ENCODE data around the gene ITGA7.

ITGA7 gene, protein sequence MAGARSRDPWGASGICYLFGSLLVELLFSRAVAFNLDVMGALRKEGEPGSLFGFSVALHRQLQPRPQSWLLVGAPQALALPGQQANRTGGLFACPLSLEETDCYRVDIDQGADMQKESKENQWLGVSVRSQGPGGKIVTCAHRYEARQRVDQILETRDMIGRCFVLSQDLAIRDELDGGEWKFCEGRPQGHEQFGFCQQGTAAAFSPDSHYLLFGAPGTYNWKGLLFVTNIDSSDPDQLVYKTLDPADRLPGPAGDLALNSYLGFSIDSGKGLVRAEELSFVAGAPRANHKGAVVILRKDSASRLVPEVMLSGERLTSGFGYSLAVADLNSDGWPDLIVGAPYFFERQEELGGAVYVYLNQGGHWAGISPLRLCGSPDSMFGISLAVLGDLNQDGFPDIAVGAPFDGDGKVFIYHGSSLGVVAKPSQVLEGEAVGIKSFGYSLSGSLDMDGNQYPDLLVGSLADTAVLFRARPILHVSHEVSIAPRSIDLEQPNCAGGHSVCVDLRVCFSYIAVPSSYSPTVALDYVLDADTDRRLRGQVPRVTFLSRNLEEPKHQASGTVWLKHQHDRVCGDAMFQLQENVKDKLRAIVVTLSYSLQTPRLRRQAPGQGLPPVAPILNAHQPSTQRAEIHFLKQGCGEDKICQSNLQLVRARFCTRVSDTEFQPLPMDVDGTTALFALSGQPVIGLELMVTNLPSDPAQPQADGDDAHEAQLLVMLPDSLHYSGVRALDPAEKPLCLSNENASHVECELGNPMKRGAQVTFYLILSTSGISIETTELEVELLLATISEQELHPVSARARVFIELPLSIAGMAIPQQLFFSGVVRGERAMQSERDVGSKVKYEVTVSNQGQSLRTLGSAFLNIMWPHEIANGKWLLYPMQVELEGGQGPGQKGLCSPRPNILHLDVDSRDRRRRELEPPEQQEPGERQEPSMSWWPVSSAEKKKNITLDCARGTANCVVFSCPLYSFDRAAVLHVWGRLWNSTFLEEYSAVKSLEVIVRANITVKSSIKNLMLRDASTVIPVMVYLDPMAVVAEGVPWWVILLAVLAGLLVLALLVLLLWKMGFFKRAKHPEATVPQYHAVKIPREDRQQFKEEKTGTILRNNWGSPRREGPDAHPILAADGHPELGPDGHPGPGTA

DNA sequence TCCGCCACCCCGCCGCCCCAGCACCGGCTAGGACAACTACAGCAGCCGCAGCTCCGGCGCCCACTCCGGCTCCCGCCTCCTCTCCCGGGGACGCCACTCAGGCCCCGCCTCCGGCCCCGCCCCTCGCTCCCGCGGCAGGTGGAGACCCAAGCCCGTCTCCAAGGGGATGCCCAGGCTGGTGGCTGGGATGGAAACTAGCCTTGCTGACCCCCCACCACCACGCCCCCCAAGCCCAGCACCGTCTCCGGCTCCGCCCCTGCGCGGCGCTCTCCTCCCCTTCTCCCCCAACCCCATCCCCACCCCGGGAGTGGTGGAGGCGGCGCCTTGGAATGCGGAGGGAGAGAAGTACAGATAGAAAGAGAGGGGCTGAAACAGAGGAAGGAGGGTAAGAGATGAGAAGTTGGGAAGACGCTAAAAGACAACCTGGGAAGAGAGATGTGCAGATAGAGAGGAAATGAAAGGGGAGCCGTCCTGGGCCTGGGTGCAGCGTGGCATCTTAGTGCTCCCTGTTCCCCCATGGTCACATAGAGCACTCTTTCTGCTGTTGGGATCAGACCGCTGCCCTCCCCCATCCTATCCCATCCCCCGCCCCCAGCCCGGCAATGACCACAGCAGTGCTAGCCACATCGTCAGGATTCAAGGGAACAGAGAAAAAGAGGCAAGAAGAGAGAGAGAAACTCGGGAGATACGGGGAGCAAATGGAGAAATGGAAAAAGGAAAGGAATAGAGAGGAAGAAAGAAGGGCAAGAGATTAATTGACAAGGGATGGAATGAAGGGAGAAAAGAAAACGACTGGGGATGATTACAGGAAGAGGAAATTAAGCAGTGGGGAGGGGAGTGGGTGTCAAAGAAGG lies at the start of gene ITGA7:
Gene ITGA7, minus strand, starts transcription at position 64 of the 854 bp plus-strand sequence. CDS start 222 bp downstream, outside the sequence.
- peak; percentile 37 for DNase-seq (ENCODE audit: low spot score)

DNA sequence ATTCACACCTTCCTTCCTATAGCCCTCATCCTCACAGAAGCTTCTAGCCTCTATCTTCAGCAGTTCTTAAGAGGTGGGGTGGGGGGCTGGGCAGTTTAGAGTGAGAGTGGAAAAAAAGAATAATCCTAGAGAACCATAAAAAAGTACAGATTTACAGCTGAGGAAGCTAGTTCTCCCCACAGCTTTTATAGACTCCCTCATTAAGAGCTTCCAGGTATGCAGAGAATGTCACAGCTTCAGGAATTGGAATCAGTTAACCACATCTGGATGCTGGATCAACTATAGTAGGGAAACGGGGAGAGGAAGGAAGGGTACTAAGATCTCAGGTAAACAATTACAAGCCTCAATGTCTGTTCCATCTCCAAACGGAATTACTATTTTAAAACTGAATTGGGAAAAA lies 47.5 kb upstream of the ITGA7 start:
- no peak for DNase-seq (ENCODE audit: low spot score)

DNA sequence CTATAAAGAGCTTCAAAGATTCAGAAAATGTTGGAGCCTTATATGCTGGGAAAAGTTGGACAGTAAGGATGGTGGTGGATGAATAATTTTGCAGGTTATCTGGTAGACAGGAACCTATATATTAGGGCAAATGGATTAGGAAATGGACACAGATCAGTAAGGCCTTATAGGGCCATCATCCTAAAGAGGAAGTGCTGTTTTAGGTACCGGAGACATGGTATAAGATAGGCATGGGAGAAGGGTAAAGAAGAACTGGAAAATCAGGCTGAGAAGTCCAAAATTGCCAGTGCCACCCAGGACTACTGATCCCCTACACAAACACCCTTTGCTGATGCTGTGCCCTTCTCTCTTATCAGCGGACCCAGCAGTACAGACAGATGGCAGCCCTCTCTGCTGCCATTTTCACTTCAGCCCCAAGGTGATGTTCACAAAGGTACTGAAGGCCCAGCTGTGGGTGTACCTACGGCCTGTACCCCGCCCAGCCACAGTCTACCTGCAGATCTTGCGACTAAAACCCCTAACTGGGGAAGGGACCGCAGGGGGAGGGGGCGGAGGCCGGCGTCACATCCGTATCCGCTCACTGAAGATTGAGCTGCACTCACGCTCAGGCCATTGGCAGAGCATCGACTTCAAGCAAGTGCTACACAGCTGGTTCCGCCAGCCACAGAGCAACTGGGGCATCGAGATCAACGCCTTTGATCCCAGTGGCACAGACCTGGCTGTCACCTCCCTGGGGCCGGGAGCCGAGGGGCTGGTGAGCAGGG lies 40.7 kb upstream of the ITGA7 start:
- no peak for DNase-seq (ENCODE audit: low spot score)

DNA sequence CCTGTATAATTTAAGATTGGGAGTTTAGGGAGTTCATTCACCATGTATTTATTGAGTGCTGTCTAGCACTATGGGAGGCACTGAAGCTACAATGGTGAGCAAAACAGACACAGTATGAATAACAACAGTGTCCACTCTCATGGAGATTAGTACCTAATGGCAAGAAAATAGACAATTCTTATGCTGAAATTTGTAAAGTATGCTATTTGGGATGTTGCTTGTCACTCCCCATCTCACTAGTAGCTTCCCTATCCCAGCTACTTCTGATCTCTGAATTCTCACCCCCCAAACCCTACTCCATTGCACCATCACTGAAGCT lies 39.2 kb upstream of the ITGA7 start:
- no peak for DNase-seq (ENCODE audit: low spot score)

DNA sequence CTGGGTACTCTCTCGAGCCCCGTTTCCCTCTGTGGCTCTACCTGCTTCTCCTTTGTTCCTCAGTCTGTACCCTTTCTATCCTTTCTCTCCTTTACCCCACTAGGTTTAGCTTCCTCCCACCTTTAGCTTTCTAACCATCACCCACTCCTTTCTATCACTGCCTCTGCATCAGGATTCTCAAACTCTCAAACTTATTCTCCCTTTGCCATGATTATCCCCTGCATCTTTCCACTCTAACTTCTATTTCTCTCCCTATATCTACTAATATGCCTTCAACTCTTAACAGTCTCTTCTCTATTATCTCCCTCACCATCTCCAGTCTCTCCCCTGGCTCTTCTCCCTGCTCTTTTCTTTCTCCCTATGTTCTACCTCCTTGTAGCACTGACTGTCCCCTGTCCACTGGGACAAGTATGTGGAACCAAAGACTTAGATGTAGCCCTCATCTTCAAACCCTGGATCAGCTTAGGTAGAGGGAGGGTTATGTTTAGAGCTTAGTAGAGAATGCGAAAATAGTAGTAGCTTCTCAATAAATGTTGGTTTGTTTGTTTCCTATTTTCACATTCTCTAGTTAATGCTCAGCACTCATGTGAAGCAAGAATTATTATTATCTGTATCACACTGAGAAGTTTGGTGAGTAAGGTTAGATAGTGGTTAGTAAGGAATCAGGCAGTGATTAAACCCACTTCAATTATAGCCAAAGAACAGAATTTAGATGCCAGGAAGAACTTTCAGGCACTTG lies 38.6 kb upstream of the ITGA7 start:
- no peak for DNase-seq (ENCODE audit: low spot score)

DNA sequence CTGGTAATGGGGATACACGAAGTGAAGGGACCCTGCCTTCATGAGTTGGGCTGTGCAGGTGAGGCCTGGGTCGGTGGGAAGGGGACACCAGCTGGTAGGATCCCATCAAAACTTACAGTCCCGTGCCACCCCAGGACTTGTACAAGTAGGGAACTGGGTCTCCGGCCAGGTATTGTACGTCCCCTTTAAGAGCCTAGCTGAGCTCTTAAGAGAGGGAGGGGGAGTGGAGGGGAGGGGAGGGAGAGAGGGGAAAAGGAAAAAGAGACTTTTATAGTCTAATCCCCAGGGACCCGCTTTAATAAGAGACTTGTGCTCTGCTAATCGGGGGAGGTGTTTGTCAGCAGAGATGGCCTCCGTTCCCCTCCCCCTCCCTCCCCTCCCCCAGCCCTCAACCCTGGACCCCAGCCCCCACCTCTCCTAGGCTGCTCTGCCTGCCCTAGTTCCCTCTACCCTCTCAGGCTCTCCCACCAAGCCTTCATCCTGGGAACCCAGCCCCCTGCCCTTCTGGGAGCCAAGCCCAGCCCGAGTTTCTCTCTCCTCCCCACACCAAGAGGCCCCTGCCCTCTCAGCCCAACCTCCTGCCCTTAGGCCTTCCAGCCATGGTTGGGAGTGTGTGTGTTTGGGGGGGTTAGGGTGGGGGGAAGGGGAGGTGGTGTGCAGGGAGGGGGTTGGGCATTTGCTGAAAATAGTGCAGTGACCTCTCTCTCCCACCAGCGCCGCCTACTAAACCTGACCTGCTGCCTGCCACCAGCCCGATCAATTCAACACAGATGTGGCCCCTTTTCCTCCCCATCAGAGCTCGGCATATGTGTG lies 37.9 kb upstream of the ITGA7 start:
- no peak for DNase-seq (ENCODE audit: low spot score)

DNA sequence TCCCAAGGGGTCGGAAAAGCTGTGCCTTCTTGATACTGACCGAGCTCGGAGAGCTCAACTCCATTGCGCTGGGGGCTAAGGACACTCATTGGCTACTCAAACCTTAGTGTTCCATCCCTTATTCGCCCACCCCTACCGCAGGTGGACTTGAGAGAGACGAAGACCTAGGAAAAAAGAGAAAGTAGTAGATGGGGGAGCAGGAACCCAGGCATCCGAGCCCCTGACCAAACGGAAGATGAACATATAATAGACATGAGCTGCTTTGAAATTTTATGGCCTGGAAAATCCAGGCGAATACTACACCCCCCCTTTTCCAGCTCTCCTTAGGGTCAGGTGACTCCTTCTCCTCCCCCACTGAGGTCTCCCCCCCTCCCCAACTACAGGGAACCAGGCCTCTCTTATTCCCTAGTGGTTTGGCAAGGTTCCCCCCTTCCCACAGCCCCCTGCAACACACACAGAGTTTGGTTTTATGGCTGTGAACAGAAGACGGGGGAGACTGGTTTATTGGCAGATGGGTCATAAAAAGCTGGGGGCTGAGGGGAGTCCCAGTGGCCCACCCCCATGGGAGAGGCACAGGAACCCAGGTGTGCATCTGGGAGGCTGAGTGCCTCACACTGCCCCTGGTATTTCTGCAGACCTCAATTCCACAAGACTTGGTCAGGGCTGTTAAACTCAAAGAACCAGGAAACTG lies 36.8 kb upstream of the ITGA7 start:
- no peak for DNase-seq (ENCODE audit: low spot score)

DNA sequence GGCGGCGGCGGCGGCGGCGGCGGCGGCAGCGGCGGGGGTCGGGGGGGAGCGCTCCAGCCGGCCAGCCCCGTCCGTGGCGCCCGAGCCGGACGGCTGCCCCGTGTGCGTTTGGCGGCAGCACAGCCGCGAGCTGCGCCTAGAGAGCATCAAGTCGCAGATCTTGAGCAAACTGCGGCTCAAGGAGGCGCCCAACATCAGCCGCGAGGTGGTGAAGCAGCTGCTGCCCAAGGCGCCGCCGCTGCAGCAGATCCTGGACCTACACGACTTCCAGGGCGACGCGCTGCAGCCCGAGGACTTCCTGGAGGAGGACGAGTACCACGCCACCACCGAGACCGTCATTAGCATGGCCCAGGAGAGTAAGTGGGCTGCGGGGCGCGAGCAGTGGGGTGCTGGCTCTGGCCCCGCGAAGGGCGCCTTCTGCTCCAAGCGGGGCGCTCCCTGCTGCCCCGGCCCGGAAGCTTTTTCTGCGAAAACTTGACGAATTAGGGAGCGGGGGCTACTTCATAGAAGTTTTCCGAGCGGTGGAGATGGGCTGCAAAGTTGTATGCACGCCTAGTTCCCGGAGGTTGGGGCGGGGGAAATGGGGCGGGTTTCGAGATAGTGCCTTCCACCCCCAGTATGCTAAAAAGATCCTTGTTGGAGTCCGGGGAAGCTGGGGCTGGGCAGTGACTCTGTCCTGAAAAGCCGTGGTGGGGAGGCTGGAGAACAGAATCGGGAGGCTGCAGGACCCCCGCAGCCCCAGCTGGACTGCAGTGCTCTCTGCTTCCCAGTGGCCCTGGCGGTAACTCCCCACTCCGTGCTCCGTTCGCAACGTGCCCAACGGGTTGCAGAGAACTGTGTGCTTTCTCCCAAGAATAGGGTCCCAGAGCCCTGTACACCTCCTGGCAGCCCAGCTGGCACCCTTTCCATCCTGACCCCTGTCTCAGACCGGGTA lies 36.0 kb upstream of the ITGA7 start:
- peak; percentile 45 for DNase-seq (ENCODE audit: low spot score)

DNA sequence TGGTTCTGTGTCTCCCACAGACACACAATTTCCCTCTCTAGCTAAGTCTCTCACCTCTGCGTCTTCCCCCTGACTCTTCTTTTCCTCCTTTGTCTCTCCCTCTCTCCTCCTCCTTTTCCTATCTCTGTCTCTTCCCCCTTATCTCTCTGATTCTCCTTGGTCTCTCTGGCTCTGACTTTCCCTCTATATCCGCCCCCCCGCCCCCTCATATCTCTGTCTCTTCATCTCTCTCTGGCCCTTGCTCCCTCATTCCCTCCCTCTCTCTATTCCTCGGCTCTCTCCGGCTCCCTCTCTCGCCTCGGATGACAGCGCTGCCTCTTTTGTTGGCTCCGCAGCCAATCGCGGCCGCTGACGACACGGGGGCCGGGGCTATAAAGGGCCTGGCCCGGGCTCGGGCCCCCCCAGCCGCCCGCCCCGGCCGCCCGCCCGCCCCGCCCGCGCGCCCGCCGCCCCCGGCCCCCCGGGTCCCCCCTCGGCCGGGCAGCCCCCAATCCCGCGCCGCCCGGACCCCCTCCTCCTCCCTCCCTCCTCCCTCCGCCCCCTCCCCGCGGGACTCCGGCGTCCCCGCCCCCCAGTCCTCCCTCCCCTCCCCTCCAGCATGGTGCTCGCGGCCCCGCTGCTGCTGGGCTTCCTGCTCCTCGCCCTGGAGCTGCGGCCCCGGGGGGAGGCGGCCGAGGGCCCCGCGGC lies 35.2 kb upstream of the ITGA7 start, which contains the start of gene GDF11:
Gene GDF11, plus strand, starts transcription at position 404 of the 687 bp plus-strand sequence. Its CDS starts 195 bp downstream, at position 599.
- DNase-seq (ENCODE audit: low spot score): peak; percentile 77

DNA sequence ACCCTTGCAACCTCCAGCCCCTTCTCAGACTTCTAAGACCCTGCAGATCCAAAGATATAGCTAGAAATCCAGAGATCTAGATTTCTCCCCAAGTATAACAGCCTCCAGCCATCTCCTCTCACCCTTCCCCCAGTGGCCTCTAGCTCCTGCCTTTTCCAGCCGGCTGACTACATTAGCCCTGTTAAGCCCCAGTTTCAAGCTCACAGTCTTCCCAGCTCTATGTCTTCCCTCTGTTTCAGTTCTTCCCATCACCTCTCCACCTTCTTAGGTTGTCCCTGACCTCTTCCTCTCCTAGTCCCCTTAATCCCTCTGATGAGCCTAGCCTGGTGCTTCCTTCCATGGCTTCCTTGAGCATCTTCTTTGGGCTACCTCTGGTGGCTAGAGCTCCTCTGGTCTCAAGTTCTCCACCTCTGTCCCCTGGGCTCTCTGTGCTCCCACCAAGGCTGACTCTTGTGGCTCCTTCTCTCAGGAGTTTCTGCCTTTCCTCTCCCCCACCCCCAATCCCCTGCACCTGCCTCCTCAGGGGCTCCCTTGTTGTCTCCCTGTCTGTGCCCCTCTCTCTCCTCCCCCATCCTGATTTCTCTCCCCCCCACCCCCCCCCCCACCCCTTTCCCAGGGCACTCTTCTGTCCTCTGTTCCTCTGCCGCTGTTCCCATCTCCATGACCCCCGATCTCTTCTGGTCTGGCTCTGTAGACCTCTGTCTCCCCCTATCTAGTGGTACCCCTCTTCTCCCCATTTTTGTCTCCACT lies 34.4 kb upstream of the ITGA7 start:
- no peak for DNase-seq (ENCODE audit: low spot score)

DNA sequence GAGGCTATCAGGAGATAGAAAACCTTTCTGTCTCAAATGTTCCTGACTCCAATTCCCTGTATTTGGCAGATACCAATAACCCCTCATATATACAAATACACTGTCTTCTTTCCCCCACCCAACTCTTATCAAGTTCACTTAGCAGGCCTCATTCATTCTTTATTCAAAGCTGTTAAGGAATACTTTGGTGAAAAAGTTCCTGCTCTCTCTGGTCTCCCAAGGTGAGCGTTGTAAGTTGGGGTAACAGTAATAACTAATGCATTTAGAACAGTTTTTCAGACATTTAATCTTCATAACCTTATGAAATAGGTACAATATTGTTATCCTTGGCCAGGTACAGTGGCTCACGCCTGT lies 31.3 kb upstream of the ITGA7 start:
- no peak for DNase-seq (ENCODE audit: low spot score)

DNA sequence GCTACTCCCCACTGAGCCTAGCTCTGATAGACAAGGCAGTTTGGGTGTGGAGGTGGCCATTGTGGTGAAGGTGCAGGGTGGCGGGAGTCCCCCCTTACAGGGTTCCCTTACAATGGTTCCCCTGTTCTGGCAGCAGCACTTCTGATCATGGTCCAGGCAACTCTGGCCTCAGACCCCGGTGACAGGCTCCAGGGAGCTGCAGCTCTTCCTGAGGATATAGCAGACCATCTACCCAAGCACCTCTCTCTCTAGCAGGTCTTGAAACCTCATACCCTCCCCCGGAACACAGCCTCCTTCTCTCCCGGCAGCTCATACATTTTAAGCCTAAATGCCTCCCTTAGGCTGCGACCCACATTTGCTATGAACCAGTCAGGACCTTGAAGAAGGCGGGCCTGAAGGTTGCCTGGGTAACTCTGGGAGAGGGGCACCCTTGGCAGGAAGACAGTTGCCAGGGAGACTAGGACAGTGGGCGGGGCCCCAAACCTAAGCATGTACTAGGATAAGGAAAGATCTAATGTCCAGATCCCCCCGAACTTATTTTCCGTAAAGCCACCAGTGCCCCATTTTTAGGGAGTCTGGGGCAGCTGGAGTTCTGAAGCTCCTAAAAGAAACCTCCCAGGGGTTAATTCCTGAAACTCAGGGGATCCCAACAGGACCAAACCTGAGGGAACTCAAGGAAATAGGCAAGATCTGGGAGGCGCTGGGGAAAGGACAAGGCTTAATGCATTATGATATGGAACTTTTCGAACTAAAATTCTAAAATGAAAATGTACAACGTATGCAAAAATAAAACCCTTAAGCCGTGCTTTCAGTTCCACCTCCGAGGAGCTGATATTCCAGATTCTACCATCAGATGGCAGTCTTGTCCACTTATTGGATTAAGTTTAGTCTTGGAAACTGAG lies 30.7 kb upstream of the ITGA7 start:
- DNase-seq (ENCODE audit: low spot score): peak; percentile 93

DNA sequence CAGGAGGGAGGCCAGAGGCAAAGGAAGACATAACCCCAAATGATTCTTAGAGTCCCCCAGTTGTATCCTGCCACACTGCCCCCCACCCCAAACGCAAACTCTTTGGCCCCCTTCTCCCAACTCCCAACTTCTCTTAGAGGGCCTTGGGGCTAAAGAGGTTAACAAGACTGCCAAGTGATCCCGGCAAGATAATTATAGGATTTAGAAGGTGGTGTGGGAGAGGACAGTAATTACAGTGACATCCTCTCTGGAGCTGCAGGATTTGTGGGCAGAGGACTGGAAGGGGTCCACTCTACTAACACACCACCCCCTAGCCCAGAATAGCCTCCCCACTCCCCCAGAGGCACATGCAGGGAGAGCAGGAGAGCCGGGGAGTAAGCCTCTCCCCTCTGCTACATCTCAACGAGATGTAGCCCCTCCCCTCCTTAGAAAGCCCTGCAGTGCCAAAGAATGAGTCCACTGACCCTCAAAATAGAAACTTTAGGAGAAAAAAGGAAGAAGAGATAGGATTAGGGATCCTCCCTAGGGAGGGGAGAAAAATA lies 29.9 kb upstream of the ITGA7 start:
- DNase-seq (ENCODE audit: low spot score): no peak

DNA sequence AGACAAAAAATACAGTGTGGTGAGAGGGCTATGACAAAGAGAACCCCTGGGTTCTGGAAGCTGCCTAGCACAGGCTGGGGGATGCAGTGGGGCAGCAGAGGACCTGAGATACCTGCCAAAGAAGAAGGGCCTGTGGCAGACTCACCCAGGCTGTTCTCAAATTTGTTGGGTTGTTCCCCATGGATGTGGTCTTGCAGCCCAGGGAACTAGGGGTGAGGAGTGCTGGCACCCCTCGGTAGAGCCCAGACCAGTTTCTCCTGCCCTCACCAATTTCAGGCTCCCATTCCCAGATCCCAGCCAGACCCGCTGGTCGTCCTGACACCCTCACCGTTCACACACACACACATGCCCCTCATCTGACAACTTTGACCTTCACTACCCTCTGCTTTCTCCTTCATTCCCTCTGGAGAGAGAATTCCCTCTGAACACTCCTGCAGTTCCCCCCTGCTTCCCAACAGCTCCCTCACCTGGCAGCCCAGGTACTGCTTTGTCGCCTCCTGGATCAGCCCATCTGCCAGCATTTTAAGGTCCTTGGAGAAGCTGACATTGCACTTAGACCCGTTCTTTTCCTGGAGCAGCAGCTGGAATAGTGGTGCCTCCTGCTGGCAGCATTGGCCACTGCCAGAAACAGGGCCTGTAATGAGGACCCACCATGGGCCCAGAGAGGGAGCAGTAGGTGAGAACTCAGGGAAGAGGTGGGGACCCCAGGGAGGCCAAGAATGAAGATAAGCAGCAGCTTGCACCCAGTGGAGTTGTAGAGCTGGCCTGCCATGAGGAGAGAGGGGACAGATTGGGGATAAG lies 29.3 kb upstream of the ITGA7 start:
- DNase-seq (ENCODE audit: low spot score): peak; percentile 63

Measured in CD4-positive, alpha-beta T cell treated with Interleukin-2 at 100 ng/mL for 4 hours (primary cell).